Astrocyte (in vitro differentiated cells and primary cell): Measurements from ENCODE around the gene ADORA1. TPM values are rescaled to one million over a fixed set of nuclear protein-coding genes. Genes with fewer than 3 reads are reported as not detected.

ENCODE experiments used
- DNase-seq: peaks from one replicate; pipeline ENCODE4 v3.0.0-alpha.2; 2010; ENCODE audit warnings: low read depth
- FAIRE-seq: peaks from 2 replicates; lab custom pipeline; 2011; peaks lifted over from hg19 to GRCh38; lab: Jason Lieb, UNC
- H2AFZ ChIP-seq: 2 replicates; pipeline ENCODE4 v1.6.0; 2012; ENCODE audit warnings: low read depth, low read length, inconsistent platforms
- H3K27ac ChIP-seq: 2 replicates; pipeline ENCODE4 v1.5.1; 2011; ENCODE audit warnings: low read depth, low read length, inconsistent platforms
- H3K27me3 ChIP-seq: 2 replicates; pipeline ENCODE4 v1.6.0; 2011; ENCODE audit warnings: low read length, inconsistent platforms; ENCODE audit not compliant: insufficient read depth
- H3K36me3 ChIP-seq: 2 replicates; pipeline ENCODE4 v1.5.1; 2011; ENCODE audit warnings: low read length, inconsistent platforms; ENCODE audit not compliant: insufficient read depth
- H3K4me1 ChIP-seq: 2 replicates; pipeline ENCODE4 v1.5.1; 2011; ENCODE audit warnings: low read length, inconsistent platforms; ENCODE audit not compliant: insufficient read depth
- H3K4me2 ChIP-seq: 2 replicates; pipeline ENCODE4 v1.6.0; 2012; ENCODE audit warnings: low read length, inconsistent platforms
- H3K4me3 ChIP-seq: 2 replicates; pipeline ENCODE4 v1.5.1; 2011; ENCODE audit warnings: low read depth, mild to moderate bottlenecking, low read length, inconsistent platforms; ENCODE audit not compliant: insufficient read depth
- H3K79me2 ChIP-seq: 2 replicates; pipeline ENCODE4 v1.6.0; 2012; ENCODE audit warnings: mild to moderate bottlenecking, low read length, inconsistent platforms; ENCODE audit not compliant: insufficient read depth
- H3K9ac ChIP-seq: 2 replicates; pipeline ENCODE4 v1.6.0; 2012; ENCODE audit warnings: mild to moderate bottlenecking, low read length, inconsistent platforms
- H3K9me3 ChIP-seq: 2 replicates; pipeline ENCODE4 v1.5.1; 2012; ENCODE audit warnings: low read depth, mild to moderate bottlenecking, low read length, inconsistent platforms; ENCODE audit not compliant: insufficient read depth
- H4K20me1 ChIP-seq: 2 replicates; pipeline ENCODE4 v1.6.0; 2012; ENCODE audit warnings: low read length, inconsistent platforms; ENCODE audit not compliant: insufficient read depth
- H3K27ac Mint-ChIP-seq: one replicate; pipeline ENCODE4 v1.8.0; 2021; ENCODE audit warnings: mild to moderate bottlenecking, mixed read lengths; ENCODE audit not compliant: unreplicated experiment
- H3K27me3 Mint-ChIP-seq: one replicate; pipeline ENCODE4 v1.8.0; 2021; ENCODE audit warnings: low read depth, mixed read lengths; ENCODE audit not compliant: unreplicated experiment
- H3K36me3 Mint-ChIP-seq: one replicate; pipeline ENCODE4 v1.8.0; 2021; ENCODE audit warnings: low read depth, mixed read lengths; ENCODE audit not compliant: unreplicated experiment
- H3K4me1 Mint-ChIP-seq: one replicate; pipeline ENCODE4 v1.8.0; 2021; ENCODE audit warnings: low read depth, mixed read lengths; ENCODE audit not compliant: unreplicated experiment
- H3K4me3 Mint-ChIP-seq: one replicate; pipeline ENCODE4 v1.8.0; 2021; ENCODE audit warnings: mild to moderate bottlenecking, moderate library complexity, mixed read lengths; ENCODE audit not compliant: unreplicated experiment
- H3K9me3 Mint-ChIP-seq: one replicate; pipeline ENCODE4 v1.8.0; 2021; ENCODE audit warnings: mild to moderate bottlenecking, mixed read lengths; ENCODE audit not compliant: unreplicated experiment
- EZH2 ChIP-seq: IDR thresholded peaks from 2 replicates; pipeline ENCODE4 v1.6.1; 2012; ENCODE audit warnings: mild to moderate bottlenecking, low read length, inconsistent platforms; ENCODE audit not compliant: insufficient read depth
- total RNA-seq: library from RNA; stranded (reverse); gene quantifications from 2 replicates; pipeline ENCODE4 v1.2.1, GENCODE V29; 2021
- TF ChIP-seq, protein P1 (sequence below): IDR thresholded peaks from 2 replicates; pipeline ENCODE4 v1.5.1; 2011; ENCODE audit warnings: low read depth, mild to moderate bottlenecking, inconsistent platforms, low read length, moderate library complexity; ENCODE audit not compliant: insufficient read depth

Gene ADORA1
- total RNA-seq, 1 donor from 2014 or later, result 5.7 TPM

DNA sequence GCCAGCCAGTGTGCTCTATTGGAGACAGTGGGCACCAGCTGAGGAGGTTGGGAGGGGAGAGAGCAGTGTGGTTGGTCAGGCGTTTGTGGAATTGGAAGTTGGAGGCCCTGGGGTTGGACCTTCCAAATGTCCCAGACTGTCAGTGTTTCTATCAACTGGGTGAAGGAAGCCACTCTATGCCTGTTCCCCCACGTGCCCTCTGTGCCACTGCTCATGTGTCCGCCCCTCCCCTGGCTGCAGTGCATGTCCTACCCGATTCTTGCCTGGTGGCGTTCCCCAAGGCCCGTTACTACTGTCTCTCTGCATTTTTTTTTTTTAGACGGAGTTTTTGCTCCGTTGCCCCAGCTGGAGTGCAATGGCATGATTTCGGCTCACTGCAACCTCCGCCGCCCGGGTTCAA, 21.1 kb downstream of the ADORA1 start:
- no peak overlapping the region for H3K4me3 ChIP-seq
- Mint-ChIP-seq H3K36me3 (peaks cover 4% of the 10 kb centered on the region), H3K27ac (no peak overlapping the region), H3K4me3 (no peak overlapping the region), H3K27me3 (peaks cover 9% of the 10 kb centered on the region), H3K4me1 (peaks cover 41% of the 10 kb centered on the region), H3K9me3 (no peaks in the 10 kb centered on the region)
- TF ChIP-seq EZH2, result no peak
- TF ChIP-seq, protein P1, sequence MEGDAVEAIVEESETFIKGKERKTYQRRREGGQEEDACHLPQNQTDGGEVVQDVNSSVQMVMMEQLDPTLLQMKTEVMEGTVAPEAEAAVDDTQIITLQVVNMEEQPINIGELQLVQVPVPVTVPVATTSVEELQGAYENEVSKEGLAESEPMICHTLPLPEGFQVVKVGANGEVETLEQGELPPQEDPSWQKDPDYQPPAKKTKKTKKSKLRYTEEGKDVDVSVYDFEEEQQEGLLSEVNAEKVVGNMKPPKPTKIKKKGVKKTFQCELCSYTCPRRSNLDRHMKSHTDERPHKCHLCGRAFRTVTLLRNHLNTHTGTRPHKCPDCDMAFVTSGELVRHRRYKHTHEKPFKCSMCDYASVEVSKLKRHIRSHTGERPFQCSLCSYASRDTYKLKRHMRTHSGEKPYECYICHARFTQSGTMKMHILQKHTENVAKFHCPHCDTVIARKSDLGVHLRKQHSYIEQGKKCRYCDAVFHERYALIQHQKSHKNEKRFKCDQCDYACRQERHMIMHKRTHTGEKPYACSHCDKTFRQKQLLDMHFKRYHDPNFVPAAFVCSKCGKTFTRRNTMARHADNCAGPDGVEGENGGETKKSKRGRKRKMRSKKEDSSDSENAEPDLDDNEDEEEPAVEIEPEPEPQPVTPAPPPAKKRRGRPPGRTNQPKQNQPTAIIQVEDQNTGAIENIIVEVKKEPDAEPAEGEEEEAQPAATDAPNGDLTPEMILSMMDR, result no peak
- no peak for DNase-seq
- no peak overlapping the region for H3K27ac ChIP-seq
- H3K9me3 ChIP-seq, result no peaks in the 10 kb centered on the region
- H3K79me2 ChIP-seq, result no peaks in the 10 kb centered on the region
- H3K36me3 ChIP-seq, result no peaks in the 10 kb centered on the region
- no peaks in the 10 kb centered on the region for H4K20me1 ChIP-seq
- H3K27me3 ChIP-seq, result no peaks in the 10 kb centered on the region
- H3K4me2 ChIP-seq, result no peak overlapping the region
- no peak overlapping the region for H2AFZ ChIP-seq
- H3K4me1 ChIP-seq, result peaks cover 32% of the 10 kb centered on the region
- no peak for FAIRE-seq
- H3K9ac ChIP-seq, result no peak overlapping the region

DNA sequence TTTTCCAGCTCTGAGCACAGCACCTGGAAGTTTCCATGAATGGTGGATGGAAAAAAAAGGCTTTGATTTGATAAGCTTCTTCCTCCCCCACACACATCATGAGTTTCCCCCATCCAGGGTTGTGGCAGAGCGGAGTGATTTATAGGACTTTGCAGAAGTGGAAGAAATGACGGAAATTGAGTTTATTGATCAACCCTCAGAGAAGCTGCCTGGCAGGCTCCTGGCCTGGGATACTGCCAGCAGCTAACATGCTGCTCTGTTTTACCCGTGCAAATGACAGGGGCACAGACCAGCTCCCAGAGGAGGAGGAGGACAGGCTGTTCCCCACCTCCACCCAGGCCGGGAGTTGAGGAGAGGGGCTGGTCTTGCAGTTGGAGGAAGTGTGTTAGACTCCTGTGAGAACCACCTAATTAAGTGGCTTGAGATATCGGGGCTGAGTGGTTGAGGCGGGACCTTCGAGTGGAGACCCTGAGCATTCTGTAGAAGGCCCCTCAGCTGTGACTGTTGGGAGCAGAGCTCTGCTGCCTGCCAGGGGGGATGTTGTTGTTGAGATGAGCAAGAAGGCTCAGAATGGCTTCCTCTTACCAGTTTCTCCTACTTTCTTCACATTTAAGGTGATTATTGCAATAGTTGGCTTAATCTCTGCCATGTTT, 21.8 kb downstream of the ADORA1 start:
- peaks cover 39% of the 10 kb centered on the region for H3K4me1 ChIP-seq
- H3K36me3 Mint-ChIP-seq, result peaks cover 4% of the 10 kb centered on the region
- H3K27ac Mint-ChIP-seq, result no peak overlapping the region
- H3K4me3 ChIP-seq, result no peak overlapping the region
- no peak overlapping the region for H3K4me2 ChIP-seq
- no peak overlapping the region for H3K9ac ChIP-seq
- no peaks in the 10 kb centered on the region for H3K36me3 ChIP-seq
- no peak for FAIRE-seq
- peaks cover 9% of the 10 kb centered on the region for H3K27me3 Mint-ChIP-seq
- no peak overlapping the region for H2AFZ ChIP-seq
- no peaks in the 10 kb centered on the region for H3K9me3 Mint-ChIP-seq
- H3K27ac ChIP-seq, result no peak overlapping the region
- no peaks in the 10 kb centered on the region for H3K27me3 ChIP-seq
- no peaks in the 10 kb centered on the region for H3K9me3 ChIP-seq
- H3K79me2 ChIP-seq, result no peaks in the 10 kb centered on the region
- no peak overlapping the region for H3K4me3 Mint-ChIP-seq
- H4K20me1 ChIP-seq, result no peaks in the 10 kb centered on the region
- peaks cover 49% of the 10 kb centered on the region for H3K4me1 Mint-ChIP-seq
- TF ChIP-seq, protein P1, result no peak
- no peak for TF ChIP-seq EZH2
- DNase-seq, result no peak
